Osteoblast (primary cell): ENCODE measurements around the gene DNAH11. TPM values are rescaled to one million over a fixed set of nuclear protein-coding genes. Genes with fewer than 3 reads are reported as not detected.
"Not testable (repeated sequence)": the region's sequence is repeated elsewhere in the genome, so short reads cannot be mapped to it uniquely, and the experiment has no call there.

Experiments
- DNase-seq: peaks from one replicate; pipeline ENCODE4 v3.0.0; 2011; ENCODE audit warnings: low spot score, mixed read lengths; ENCODE audit not compliant: insufficient read length; ENCODE audit errors: missing footprints
- H2AFZ ChIP-seq: 2 replicates; pipeline ENCODE4 v1.6.0; 2011; ENCODE audit warnings: mild to moderate bottlenecking, low read length
- H3K27ac ChIP-seq: 2 replicates; pipeline ENCODE4 v1.5.1; 2011; ENCODE audit warnings: mild to moderate bottlenecking, low read depth, low read length, moderate library complexity
- H3K27me3 ChIP-seq: 2 replicates; pipeline ENCODE4 v1.6.0; 2012; ENCODE audit warnings: mild to moderate bottlenecking, control low read depth, inconsistent platforms, low read length, moderate library complexity; ENCODE audit not compliant: insufficient read depth
- H3K36me3 ChIP-seq: 2 replicates; pipeline ENCODE4 v1.5.1; 2011; ENCODE audit warnings: mild to moderate bottlenecking, low read length, control low read depth, moderate library complexity; ENCODE audit not compliant: insufficient read depth
- H3K4me1 ChIP-seq: 2 replicates; pipeline ENCODE4 v1.5.1; 2011; ENCODE audit warnings: mild to moderate bottlenecking, low read length, control low read depth, moderate library complexity; ENCODE audit not compliant: insufficient read depth
- H3K4me2 ChIP-seq: 2 replicates; pipeline ENCODE4 v1.6.0; 2011; ENCODE audit warnings: mild to moderate bottlenecking, low read length; ENCODE audit not compliant: insufficient read depth
- H3K4me3 ChIP-seq: fragments of 200-600 bp; sonication (generic); 3 replicates; pipeline ENCODE4 v1.5.1; 2012; ENCODE audit warnings: mild to moderate bottlenecking, low read length, inconsistent platforms; ENCODE audit not compliant: insufficient read depth
- H3K79me2 ChIP-seq: 2 replicates; pipeline ENCODE4 v1.6.0; 2012; ENCODE audit warnings: mild to moderate bottlenecking, low read length, control low read depth, inconsistent platforms; ENCODE audit not compliant: insufficient read depth
- H3K9me3 ChIP-seq: 2 replicates; pipeline ENCODE4 v1.5.1; 2011; ENCODE audit warnings: low read depth, low read length, control low read depth
- H4K20me1 ChIP-seq: 2 replicates; pipeline ENCODE4 v1.6.0; 2012; ENCODE audit warnings: mild to moderate bottlenecking, low read length, control low read depth; ENCODE audit not compliant: insufficient read depth
- total RNA-seq: library from RNA; depleted of rRNA; stranded (reverse); fragments of >200 nt; gene quantifications from 2 replicates; pipeline ENCODE4 v1.2.3, GENCODE V29; 2012
- TF ChIP-seq, protein P1 (sequence below): IDR thresholded peaks from 2 replicates; pipeline ENCODE4 v1.5.1; 2011; ENCODE audit warnings: mild to moderate bottlenecking, low read depth, low read length, moderate library complexity; ENCODE audit errors: extremely low read depth

The DNAH11 gene
- total RNA-seq, 1 donor, result 1.1 TPM

DNA sequence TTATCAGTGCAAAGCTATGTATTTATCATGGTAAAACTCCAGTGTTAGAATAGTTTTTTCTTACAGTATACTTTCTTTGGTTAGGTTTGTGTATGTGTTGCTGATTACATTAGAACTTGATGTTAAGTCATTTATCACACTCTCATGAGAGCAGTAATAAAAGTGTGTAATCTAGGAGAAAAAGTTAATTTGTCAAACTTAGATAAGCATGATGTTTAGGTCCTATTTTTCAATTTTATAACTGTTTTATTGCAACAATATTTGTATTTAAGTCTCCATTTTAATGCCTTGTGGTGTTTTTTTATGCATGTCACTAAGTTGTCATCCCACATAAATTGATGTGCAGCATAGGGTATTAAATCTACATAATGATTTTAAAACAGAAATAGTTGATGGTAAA lies 28.8 kb upstream of the DNAH11 start:
- H3K9me3 ChIP-seq, result no peaks in the 10 kb centered on the region
- no peaks in the 10 kb centered on the region for H3K36me3 ChIP-seq
- no peak overlapping the region for H3K27ac ChIP-seq
- H3K4me1 ChIP-seq, result no peaks in the 10 kb centered on the region
- no peaks in the 10 kb centered on the region for H3K79me2 ChIP-seq
- no peak overlapping the region for H3K4me3 ChIP-seq
- TF ChIP-seq, protein P1, sequence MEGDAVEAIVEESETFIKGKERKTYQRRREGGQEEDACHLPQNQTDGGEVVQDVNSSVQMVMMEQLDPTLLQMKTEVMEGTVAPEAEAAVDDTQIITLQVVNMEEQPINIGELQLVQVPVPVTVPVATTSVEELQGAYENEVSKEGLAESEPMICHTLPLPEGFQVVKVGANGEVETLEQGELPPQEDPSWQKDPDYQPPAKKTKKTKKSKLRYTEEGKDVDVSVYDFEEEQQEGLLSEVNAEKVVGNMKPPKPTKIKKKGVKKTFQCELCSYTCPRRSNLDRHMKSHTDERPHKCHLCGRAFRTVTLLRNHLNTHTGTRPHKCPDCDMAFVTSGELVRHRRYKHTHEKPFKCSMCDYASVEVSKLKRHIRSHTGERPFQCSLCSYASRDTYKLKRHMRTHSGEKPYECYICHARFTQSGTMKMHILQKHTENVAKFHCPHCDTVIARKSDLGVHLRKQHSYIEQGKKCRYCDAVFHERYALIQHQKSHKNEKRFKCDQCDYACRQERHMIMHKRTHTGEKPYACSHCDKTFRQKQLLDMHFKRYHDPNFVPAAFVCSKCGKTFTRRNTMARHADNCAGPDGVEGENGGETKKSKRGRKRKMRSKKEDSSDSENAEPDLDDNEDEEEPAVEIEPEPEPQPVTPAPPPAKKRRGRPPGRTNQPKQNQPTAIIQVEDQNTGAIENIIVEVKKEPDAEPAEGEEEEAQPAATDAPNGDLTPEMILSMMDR, result no peak
- H3K27me3 ChIP-seq, result no peaks in the 10 kb centered on the region
- no peaks in the 10 kb centered on the region for H4K20me1 ChIP-seq
- H3K4me2 ChIP-seq, result no peak overlapping the region
- peak; percentile 13 for DNase-seq
- H2AFZ ChIP-seq, result no peak overlapping the region

DNA sequence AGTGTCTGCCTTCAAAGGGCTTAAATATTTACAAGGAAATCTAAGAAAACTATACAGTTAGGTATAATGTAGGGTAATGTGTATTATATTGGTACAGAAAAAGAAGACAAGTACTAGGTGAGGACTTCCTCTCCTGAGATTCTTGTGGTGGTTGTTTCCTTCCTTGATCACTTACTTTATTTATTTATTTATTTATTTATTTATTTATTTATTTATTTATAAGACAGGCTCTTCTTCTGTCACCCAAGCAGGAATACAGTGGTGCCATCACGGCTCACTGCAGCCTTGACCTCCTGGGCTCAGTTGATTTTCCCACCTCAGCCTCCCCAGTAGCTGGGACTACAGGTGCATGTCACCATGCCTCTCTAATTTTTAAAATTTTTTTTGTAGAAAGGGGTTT lies 18.2 kb upstream of the DNAH11 start:
- TF ChIP-seq, protein P1, result no peak
- Histone ChIP-seq H3K4me3 (no peak overlapping the region), H3K36me3 (no peaks in the 10 kb centered on the region), H3K27me3 (no peaks in the 10 kb centered on the region), H4K20me1 (no peaks in the 10 kb centered on the region), H3K27ac (no peak overlapping the region), H3K4me2 (no peak overlapping the region), H3K4me1 (no peaks in the 10 kb centered on the region), H3K79me2 (no peaks in the 10 kb centered on the region), H2AFZ (no peak overlapping the region), H3K9me3 (no peaks in the 10 kb centered on the region)
- no peak for DNase-seq

DNA sequence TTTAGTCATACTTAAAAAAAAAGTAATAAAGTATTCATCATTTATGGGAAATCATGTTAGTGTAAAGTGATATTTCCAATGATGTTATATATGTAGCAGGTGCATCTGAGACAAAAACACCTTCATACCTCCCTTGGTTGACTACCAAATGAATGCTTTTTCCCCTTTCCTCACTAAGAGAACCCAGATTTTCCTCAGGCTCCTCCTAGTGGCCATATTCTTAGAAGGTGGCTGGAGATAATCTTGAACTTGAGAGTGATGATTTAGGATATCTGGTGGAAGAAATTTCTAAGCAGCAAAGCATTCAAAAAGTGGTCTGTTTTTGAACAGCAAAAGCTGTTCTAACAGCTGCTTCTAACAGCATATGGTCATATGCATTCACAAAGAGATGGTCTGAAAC lies 16.8 kb upstream of the DNAH11 start:
- no peaks in the 10 kb centered on the region for H3K36me3 ChIP-seq
- H3K9me3 ChIP-seq, result no peaks in the 10 kb centered on the region
- H3K79me2 ChIP-seq, result no peaks in the 10 kb centered on the region
- no peaks in the 10 kb centered on the region for H3K4me1 ChIP-seq
- TF ChIP-seq, protein P1, result peak; percentile 36
- no peak for DNase-seq
- H4K20me1 ChIP-seq, result no peaks in the 10 kb centered on the region
- H3K27ac ChIP-seq, result no peak overlapping the region
- no peak overlapping the region for H3K4me3 ChIP-seq
- H2AFZ ChIP-seq, result no peak overlapping the region
- H3K4me2 ChIP-seq, result no peak overlapping the region
- H3K27me3 ChIP-seq, result no peaks in the 10 kb centered on the region

DNA sequence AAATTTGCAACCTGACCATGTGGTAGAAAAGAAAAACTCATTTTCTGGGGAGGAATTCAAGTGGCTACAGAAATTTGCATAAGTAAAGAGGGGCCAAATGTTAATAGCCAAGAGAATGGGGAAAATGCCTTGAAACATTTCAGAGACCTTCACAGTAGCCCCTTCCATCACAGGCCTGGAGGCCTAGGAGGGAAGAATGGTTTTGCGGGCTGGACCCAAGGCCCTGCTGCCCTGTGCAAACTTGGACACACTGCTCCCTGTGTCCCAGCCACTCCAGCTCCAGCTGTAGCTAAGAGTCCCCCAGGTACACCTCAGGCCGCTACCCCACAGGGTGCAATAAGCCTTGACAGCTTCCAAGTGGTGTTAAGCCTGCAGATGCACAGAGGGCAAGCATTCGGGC lies 16.4 kb upstream of the DNAH11 start:
- H3K36me3 ChIP-seq, result no peaks in the 10 kb centered on the region
- H4K20me1 ChIP-seq, result no peaks in the 10 kb centered on the region
- H3K4me1 ChIP-seq, result no peaks in the 10 kb centered on the region
- TF ChIP-seq, protein P1, result no peak
- no peak overlapping the region for H2AFZ ChIP-seq
- no peaks in the 10 kb centered on the region for H3K9me3 ChIP-seq
- DNase-seq, result no peak
- H3K4me3 ChIP-seq, result no peak overlapping the region
- H3K79me2 ChIP-seq, result no peaks in the 10 kb centered on the region
- H3K27me3 ChIP-seq, result no peaks in the 10 kb centered on the region
- H3K27ac ChIP-seq, result no peak overlapping the region
- no peak overlapping the region for H3K4me2 ChIP-seq

DNA sequence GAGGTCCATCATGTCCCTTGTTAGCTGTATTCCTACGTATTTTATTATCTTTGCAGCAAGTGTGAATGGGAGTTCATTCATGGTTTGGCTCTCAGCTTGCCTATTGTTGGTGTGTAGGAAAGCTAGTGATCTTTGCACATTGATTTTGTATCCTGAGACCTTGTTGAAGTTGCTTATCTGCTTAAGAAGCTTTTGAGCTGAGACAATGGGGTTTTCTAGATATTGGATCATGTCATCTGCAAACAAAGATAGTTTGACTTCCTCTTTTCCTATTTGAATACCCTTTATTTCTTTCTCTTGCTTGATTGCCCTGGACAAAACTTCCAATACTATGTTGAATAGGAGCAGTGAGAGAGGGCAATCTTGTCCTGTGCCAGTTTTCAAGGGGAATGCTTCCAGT lies 10.4 kb upstream of the DNAH11 start:
- H3K4me1 ChIP-seq, H3K4me2 ChIP-seq, H3K36me3 ChIP-seq, H4K20me1 ChIP-seq, H3K79me2 ChIP-seq, H3K4me3 ChIP-seq, H3K27ac ChIP-seq, H2AFZ ChIP-seq, H3K27me3 ChIP-seq, H3K9me3 ChIP-seq, DNase-seq: not testable (repeated sequence)

DNA sequence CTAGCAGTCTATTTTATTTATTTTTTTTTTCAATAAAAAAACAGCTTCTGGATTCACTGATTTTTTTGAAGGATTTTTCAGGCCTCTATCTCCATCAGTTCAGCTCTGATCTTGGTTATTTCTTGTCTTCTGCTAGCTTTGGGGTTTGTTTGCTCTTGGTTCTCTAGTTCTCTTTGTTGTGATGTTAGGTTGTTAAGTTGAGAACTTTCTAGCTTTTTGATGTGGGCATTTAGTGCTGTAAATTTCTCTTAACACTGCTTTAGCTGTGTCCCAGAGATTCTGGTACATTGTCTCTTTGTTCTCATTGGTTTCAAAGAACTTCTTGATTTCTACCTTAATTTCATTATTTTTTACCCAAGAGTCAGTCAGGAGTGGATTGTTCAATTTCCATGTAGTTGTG lies 9.2 kb upstream of the DNAH11 start:
- not testable (repeated sequence) for H4K20me1 ChIP-seq, H3K36me3 ChIP-seq, H3K4me2 ChIP-seq, H3K4me3 ChIP-seq, H3K27me3 ChIP-seq, H2AFZ ChIP-seq, H3K27ac ChIP-seq, H3K79me2 ChIP-seq, H3K9me3 ChIP-seq, H3K4me1 ChIP-seq, DNase-seq
